Measurements from ENCODE around the gene RBPJ. TPM values are rescaled to one million over a fixed set of nuclear protein-coding genes. Genes with fewer than 3 reads are reported as not detected.

The RBPJ gene
- total RNA-seq, 1 donor from 2014 or later, result 121 TPM

DNA sequence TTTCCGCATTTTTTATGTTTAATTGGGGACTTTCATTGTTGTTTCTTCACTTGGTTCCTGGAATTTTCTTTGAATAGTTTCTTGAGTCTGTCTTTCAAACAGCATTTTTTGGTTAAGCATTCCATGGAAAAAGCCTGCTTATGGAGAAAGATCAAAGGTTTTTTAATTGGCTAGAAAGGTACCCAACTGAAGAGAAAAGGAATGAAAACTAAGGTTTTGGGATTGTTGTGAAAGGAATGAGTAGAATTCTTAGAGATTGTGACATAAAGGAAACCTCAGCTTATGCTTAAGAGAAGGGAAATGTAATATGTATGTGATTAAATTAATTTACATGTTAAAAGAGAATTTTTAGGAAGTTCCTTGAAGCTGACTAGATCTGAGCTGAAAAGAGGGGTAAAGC, 86.7 kb downstream of the RBPJ start:
- no peaks in the 10 kb centered on the region for H3K27me3 Mint-ChIP-seq (ENCODE audit: unreplicated experiment)
- no peak overlapping the region for H3K4me3 Mint-ChIP-seq (ENCODE audit: unreplicated experiment)
- no peak overlapping the region for H3K27ac Mint-ChIP-seq (ENCODE audit: unreplicated experiment)

DNA sequence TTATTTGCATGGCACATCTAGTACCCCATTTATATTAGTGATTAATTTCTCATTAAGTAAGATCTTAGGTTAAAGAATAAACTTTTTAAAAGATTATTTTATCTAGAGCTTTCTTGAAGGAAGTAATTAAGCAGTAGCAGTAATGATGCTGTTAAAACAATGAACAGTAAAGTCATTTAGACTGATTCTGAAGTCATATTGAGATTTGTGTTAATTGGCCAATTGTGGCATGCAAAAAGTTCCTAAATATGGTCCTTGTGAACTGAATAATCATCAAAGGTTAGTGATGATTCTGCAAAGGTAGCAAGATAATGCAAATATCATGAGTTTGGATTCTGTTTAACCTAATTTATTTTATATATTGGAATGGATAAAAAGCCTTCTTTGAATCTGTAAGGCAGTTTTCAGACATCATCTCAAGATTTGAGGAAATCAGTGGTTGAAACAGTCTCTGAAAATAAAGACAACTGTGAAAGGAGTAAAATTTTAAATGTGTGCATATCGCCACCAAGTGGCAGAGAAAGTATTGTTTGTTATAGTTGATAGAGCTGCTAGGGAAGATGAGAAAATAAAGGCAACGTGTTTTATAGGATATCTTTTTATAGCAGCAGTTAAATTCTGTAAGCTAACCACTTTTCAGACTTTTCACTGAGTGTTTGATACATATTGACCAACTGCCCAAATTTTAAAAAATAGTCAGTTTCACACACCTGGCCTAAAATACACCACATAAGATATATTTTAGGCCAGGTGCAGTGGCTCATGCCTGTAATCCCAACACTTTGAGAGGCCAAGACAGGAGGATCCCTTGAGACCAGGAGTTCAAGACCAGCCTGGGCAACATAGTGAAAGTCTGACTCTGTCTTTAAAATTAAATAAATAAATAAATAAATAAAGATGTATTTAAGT, 89.8 kb downstream of the RBPJ start:
- Mint-ChIP-seq H3K9me3 (ENCODE audit: unreplicated experiment) (peaks cover 4% of the 10 kb centered on the region), H3K27me3 (ENCODE audit: unreplicated experiment) (no peaks in the 10 kb centered on the region), H3K27ac (ENCODE audit: unreplicated experiment) (no peak overlapping the region), H3K36me3 (ENCODE audit: unreplicated experiment) (peaks cover 12% of the 10 kb centered on the region), H3K4me1 (ENCODE audit: low read depth, unreplicated experiment) (peaks cover 3% of the 10 kb centered on the region), H3K4me3 (ENCODE audit: unreplicated experiment) (no peak overlapping the region)
- DNase-seq, result no peak
- TF ChIP-seq, protein P1, sequence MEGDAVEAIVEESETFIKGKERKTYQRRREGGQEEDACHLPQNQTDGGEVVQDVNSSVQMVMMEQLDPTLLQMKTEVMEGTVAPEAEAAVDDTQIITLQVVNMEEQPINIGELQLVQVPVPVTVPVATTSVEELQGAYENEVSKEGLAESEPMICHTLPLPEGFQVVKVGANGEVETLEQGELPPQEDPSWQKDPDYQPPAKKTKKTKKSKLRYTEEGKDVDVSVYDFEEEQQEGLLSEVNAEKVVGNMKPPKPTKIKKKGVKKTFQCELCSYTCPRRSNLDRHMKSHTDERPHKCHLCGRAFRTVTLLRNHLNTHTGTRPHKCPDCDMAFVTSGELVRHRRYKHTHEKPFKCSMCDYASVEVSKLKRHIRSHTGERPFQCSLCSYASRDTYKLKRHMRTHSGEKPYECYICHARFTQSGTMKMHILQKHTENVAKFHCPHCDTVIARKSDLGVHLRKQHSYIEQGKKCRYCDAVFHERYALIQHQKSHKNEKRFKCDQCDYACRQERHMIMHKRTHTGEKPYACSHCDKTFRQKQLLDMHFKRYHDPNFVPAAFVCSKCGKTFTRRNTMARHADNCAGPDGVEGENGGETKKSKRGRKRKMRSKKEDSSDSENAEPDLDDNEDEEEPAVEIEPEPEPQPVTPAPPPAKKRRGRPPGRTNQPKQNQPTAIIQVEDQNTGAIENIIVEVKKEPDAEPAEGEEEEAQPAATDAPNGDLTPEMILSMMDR (IDR thresholded peaks at IDR 0.05; ENCODE audit: partially characterized antibody, unreplicated experiment), result peak; percentile 61

More for the DNA sequence above, 86.7 kb downstream of the RBPJ start:
- H3K36me3 Mint-ChIP-seq (ENCODE audit: unreplicated experiment), result peaks cover 13% of the 10 kb centered on the region
- peaks cover 8% of the 10 kb centered on the region for H3K4me1 Mint-ChIP-seq (ENCODE audit: low read depth, unreplicated experiment)
- DNase-seq, result no peak
- peaks cover 4% of the 10 kb centered on the region for H3K9me3 Mint-ChIP-seq (ENCODE audit: unreplicated experiment)
- TF ChIP-seq, protein P1 (IDR thresholded peaks at IDR 0.05; ENCODE audit: partially characterized antibody, unreplicated experiment), result no peak

GRCh38 chr4:26412381-26413372, 91.9 kb downstream of the RBPJ start:
- no peaks in the 10 kb centered on the region for H3K27me3 Mint-ChIP-seq (ENCODE audit: unreplicated experiment)

DNA sequence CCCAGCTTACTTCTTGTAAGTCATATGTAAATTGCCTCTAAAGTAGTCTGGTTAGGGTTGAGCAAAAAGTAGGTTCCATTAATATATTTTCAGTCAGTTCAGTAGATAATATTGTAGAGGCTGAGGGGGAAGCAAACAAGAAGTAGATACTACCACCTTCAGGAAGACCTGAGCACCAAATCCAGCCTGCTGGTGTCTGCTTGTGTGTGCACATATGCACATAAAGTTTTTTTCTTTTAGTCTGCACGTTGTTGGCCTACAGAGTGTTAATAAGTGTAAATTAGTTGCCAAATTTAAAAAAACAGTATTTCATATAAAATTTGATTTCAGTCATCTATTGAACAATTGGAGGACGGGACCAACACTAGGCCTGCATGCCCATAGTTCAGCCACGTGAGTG, 92.8 kb downstream of the RBPJ start:
- Mint-ChIP-seq H3K36me3 (ENCODE audit: unreplicated experiment) (no peaks in the 10 kb centered on the region), H3K4me3 (ENCODE audit: unreplicated experiment) (no peak overlapping the region), H3K4me1 (ENCODE audit: low read depth, unreplicated experiment) (peaks cover 3% of the 10 kb centered on the region), H3K9me3 (ENCODE audit: unreplicated experiment) (peaks cover under 1% of the 10 kb centered on the region), H3K27ac (ENCODE audit: unreplicated experiment) (no peak overlapping the region), H3K27me3 (ENCODE audit: unreplicated experiment) (no peaks in the 10 kb centered on the region)
- TF ChIP-seq, protein P1 (IDR thresholded peaks at IDR 0.05; ENCODE audit: partially characterized antibody, unreplicated experiment), result no peak
- DNase-seq, result no peak

More at GRCh38 chr4:26412381-26413372, 91.9 kb downstream of the RBPJ start:
- Mint-ChIP-seq H3K27ac (ENCODE audit: unreplicated experiment) (no peak overlapping the region), H3K36me3 (ENCODE audit: unreplicated experiment) (no peaks in the 10 kb centered on the region), H3K4me3 (ENCODE audit: unreplicated experiment) (no peak overlapping the region), H3K9me3 (ENCODE audit: unreplicated experiment) (peaks cover 2% of the 10 kb centered on the region), H3K4me1 (ENCODE audit: low read depth, unreplicated experiment) (peaks cover 3% of the 10 kb centered on the region)
- TF ChIP-seq, protein P1 (IDR thresholded peaks at IDR 0.05; ENCODE audit: partially characterized antibody, unreplicated experiment), result no peak
- no peak for DNase-seq

Data from glutamatergic neuron (in vitro differentiated cells).